ENCODE data around the gene INSR.
"Not testable (repeated sequence)": the region's sequence is repeated elsewhere in the genome, so short reads cannot be mapped to it uniquely, and the experiment has no call there.

INSR gene

GRCh38 chr19:7258041-7258839 lies 36.0 kb downstream of the INSR start:
- no peak for DNase-seq (ENCODE audit: low read depth in 2 of 2)

GRCh38 chr19:7257148-7258040 lies 36.8 kb downstream of the INSR start:
- DNase-seq (ENCODE audit: low read depth in 2 of 2) = no peak

- no peak for DNase-seq (ENCODE audit: low read depth in 2 of 2)
These were observed 38.6 kb downstream of the INSR start for GRCh38 chr19:7255631-7256030.

GRCh38 chr19:7255119-7255518 lies 39.1 kb downstream of the INSR start:
- no peak for DNase-seq (ENCODE audit: low read depth in 2 of 2)

- DNase-seq (ENCODE audit: low read depth in 2 of 2) = no peak
These were observed 39.6 kb downstream of the INSR start for GRCh38 chr19:7254590-7254989.

GRCh38 chr19:7252364-7252763 lies 41.9 kb downstream of the INSR start:
- no peak for DNase-seq (ENCODE audit: low read depth in 2 of 2)

GRCh38 chr19:7251494-7251893 lies 42.7 kb downstream of the INSR start:
- DNase-seq (ENCODE audit: low read depth in 2 of 2) = no peak

GRCh38 chr19:7250951-7251350 lies 43.3 kb downstream of the INSR start:
- no peak for DNase-seq (ENCODE audit: low read depth in 2 of 2)

GRCh38 chr19:7250057-7250596 lies 44.1 kb downstream of the INSR start:
- no peak for DNase-seq (ENCODE audit: low read depth in 2 of 2)

GRCh38 chr19:7247155-7247554 lies 47.1 kb downstream of the INSR start:
- DNase-seq (ENCODE audit: low read depth in 2 of 2) = no peak

- DNase-seq (ENCODE audit: low read depth in 2 of 2) = no peak
These were observed 47.6 kb downstream of the INSR start for GRCh38 chr19:7246601-7247000.

GRCh38 chr19:7242601-7243258 lies 51.5 kb downstream of the INSR start:
- no peak for DNase-seq (ENCODE audit: low read depth in 2 of 2)

- DNase-seq (ENCODE audit: low read depth in 2 of 2) = no peak
These were observed 56.2 kb downstream of the INSR start for GRCh38 chr19:7238051-7238450.

GRCh38 chr19:7236153-7236552 lies 58.1 kb downstream of the INSR start:
- DNase-seq (ENCODE audit: low read depth in 2 of 2) = no peak

GRCh38 chr19:7230826-7231225 lies 63.4 kb downstream of the INSR start:
- DNase-seq (ENCODE audit: low read depth in 2 of 2) = no peak

- no peak for DNase-seq (ENCODE audit: low read depth in 2 of 2)
These were observed 64.5 kb downstream of the INSR start for GRCh38 chr19:7229735-7230134.

- DNase-seq (ENCODE audit: low read depth in 2 of 2) = no peak
These were observed 65.2 kb downstream of the INSR start for GRCh38 chr19:7228935-7229541.

- DNase-seq (ENCODE audit: low read depth in 2 of 2) = no peak
These were observed 66.5 kb downstream of the INSR start for GRCh38 chr19:7227735-7228134.

- not testable (repeated sequence) for DNase-seq (ENCODE audit: low read depth in 2 of 2)
These were observed 67.1 kb downstream of the INSR start for GRCh38 chr19:7227149-7227548.

- DNase-seq (ENCODE audit: low read depth in 2 of 2) = no peak
These were observed 67.5 kb downstream of the INSR start for GRCh38 chr19:7226739-7227138.

GRCh38 chr19:7225741-7226140 lies 68.5 kb downstream of the INSR start:
- no peak for DNase-seq (ENCODE audit: low read depth in 2 of 2)

- DNase-seq (ENCODE audit: low read depth in 2 of 2) = no peak
These were observed 69.2 kb downstream of the INSR start for GRCh38 chr19:7224995-7225394.

Measured in stimulated activated CD8-positive, alpha-beta memory T cell treated with anti-CD3 and anti-CD28 coated beads, Interleukin-7, amount 100 ng/mL, for 4 hours (primary cell).